ENCODE results near the gene STK31.
"Not testable (repeated sequence)": the region's sequence is repeated elsewhere in the genome, so short reads cannot be mapped to it uniquely, and the experiment has no call there.

The STK31 gene

GRCh38 chr7:23788843-23789242 is 78.8 kb downstream of the STK31 start:
- no peak for DNase-seq (ENCODE audit: low read depth)

- no peak for DNase-seq (ENCODE audit: low read depth)
These were observed 81.7 kb downstream of the STK31 start for GRCh38 chr7:23791721-23792120.

- no peak for DNase-seq (ENCODE audit: low read depth)
These were observed 92.8 kb downstream of the STK31 start for GRCh38 chr7:23802720-23803397.

GRCh38 chr7:23804707-23805106 is 94.7 kb downstream of the STK31 start:
- no peak for DNase-seq (ENCODE audit: low read depth)

GRCh38 chr7:23808421-23808820 is 98.4 kb downstream of the STK31 start:
- no peak for DNase-seq (ENCODE audit: low read depth)

GRCh38 chr7:23810099-23810498 is 100.1 kb downstream of the STK31 start:
- DNase-seq (ENCODE audit: low read depth) = no peak

- DNase-seq (ENCODE audit: low read depth) = peak; percentile 4
These were observed 101.5 kb downstream of the STK31 start for GRCh38 chr7:23811540-23811939.

- not testable (repeated sequence) for DNase-seq (ENCODE audit: low read depth)
These were observed 118.1 kb downstream of the STK31 start for GRCh38 chr7:23828125-23828524.

- DNase-seq (ENCODE audit: low read depth) = not testable (repeated sequence)
These were observed 122.7 kb downstream of the STK31 start for GRCh38 chr7:23832733-23833132.

GRCh38 chr7:23833405-23833804 is 123.4 kb downstream of the STK31 start:
- no peak for DNase-seq (ENCODE audit: low read depth)

GRCh38 chr7:23844837-23845236 is 134.8 kb downstream of the STK31 start:
- DNase-seq (ENCODE audit: low read depth) = not testable (repeated sequence)

- peak; percentile 50 for DNase-seq (ENCODE audit: low read depth)
These were observed 142.1 kb downstream of the STK31 start for GRCh38 chr7:23852135-23852534.

GRCh38 chr7:23852988-23853387 is 143.0 kb downstream of the STK31 start:
- DNase-seq (ENCODE audit: low read depth) = no peak

GRCh38 chr7:23863209-23863787 is 153.3 kb downstream of the STK31 start:
- DNase-seq (ENCODE audit: low read depth) = peak; percentile 49

GRCh38 chr7:23864973-23865372 is 155.0 kb downstream of the STK31 start:
- peak; percentile 81 for DNase-seq (ENCODE audit: low read depth)

GRCh38 chr7:23873306-23873705 is 163.3 kb downstream of the STK31 start:
- no peak for DNase-seq (ENCODE audit: low read depth)

- DNase-seq (ENCODE audit: low read depth) = not testable (repeated sequence)
These were observed 166.5 kb downstream of the STK31 start for GRCh38 chr7:23876526-23876925.
